H9 (cell line): ENCODE results near the gene SPRN. TPM values are rescaled to one million over a fixed set of nuclear protein-coding genes. Genes with fewer than 3 reads are reported as not detected.
A peak's percentile ranks its signal among the peaks of the same experiment; 100 is the strongest.

ENCODE experiments used
- DNase-seq: peaks from one replicate; pipeline ENCODE4 v3.0.0-alpha.2; 2017
- H2AFZ ChIP-seq: one replicate; pipeline ENCODE4 v1.6.1; 2013; ENCODE audit warnings: mild to moderate bottlenecking, low read length, control low read depth, moderate library complexity
- H2AK5ac ChIP-seq: 2 replicates; pipeline ENCODE4 v1.6.1; 2013; ENCODE audit warnings: low read length, control low read depth, mixed read lengths; ENCODE audit not compliant: insufficient read length
- H2BK120ac ChIP-seq: one replicate; pipeline ENCODE4 v1.6.1; 2013; ENCODE audit warnings: low read depth, mild to moderate bottlenecking, low read length, control low read depth, inconsistent platforms; ENCODE audit not compliant: poor library complexity, severe bottlenecking
- H2BK12ac ChIP-seq: 2 replicates; pipeline ENCODE4 v1.6.1; 2013; ENCODE audit warnings: low read length, control low read depth, mixed read lengths, low read depth; ENCODE audit not compliant: insufficient read length
- H2BK15ac ChIP-seq: 2 replicates; pipeline ENCODE4 v1.6.1; 2013; ENCODE audit warnings: low read depth, low read length, control low read depth
- H2BK20ac ChIP-seq: one replicate; pipeline ENCODE4 v1.6.1; 2013; ENCODE audit warnings: low read depth, mild to moderate bottlenecking, low read length, control low read depth, inconsistent platforms; ENCODE audit not compliant: poor library complexity, severe bottlenecking
- H2BK5ac ChIP-seq: 2 replicates; pipeline ENCODE4 v1.6.1; 2013; ENCODE audit warnings: low read length, control low read depth, mixed read lengths; ENCODE audit not compliant: insufficient read length
- H3K14ac ChIP-seq: 2 replicates; pipeline ENCODE4 v1.6.1; 2013; ENCODE audit warnings: low read length, control low read depth; ENCODE audit not compliant: insufficient read depth
- H3K18ac ChIP-seq: 2 replicates; pipeline ENCODE4 v1.6.1; 2013; ENCODE audit warnings: low read depth, mild to moderate bottlenecking, mixed read lengths, low read length, control low read depth; ENCODE audit not compliant: insufficient read length
- H3K23ac ChIP-seq: 2 replicates; pipeline ENCODE4 v1.6.1; 2013; ENCODE audit warnings: low read length, control low read depth, mixed read lengths, low read depth; ENCODE audit not compliant: insufficient read length
- H3K23me2 ChIP-seq: 2 replicates; pipeline ENCODE4 v1.6.1; 2013; ENCODE audit warnings: low read depth, mild to moderate bottlenecking, mixed read lengths, low read length, control low read depth; ENCODE audit not compliant: insufficient read length, poor library complexity, severe bottlenecking
- H3K27ac ChIP-seq: 2 replicates; pipeline ENCODE4 v1.5.1; 2013; ENCODE audit warnings: low read length, control low read depth, mixed read lengths, low read depth; ENCODE audit not compliant: insufficient read length
- H3K27me3 ChIP-seq: 2 replicates; pipeline ENCODE4 v1.6.1; 2013; ENCODE audit warnings: low read length, control low read depth, inconsistent platforms; ENCODE audit not compliant: insufficient read depth
- H3K4ac ChIP-seq: 2 replicates; pipeline ENCODE4 v1.6.1; 2013; ENCODE audit warnings: low read depth, mild to moderate bottlenecking, control low read depth, inconsistent platforms, low read length, moderate library complexity
- H3K4me1 ChIP-seq: 2 replicates; pipeline ENCODE4 v1.6.1; 2013; ENCODE audit warnings: low read length, control low read depth, inconsistent platforms; ENCODE audit not compliant: insufficient read depth
- H3K4me2 ChIP-seq: 2 replicates; pipeline ENCODE4 v1.6.1; 2013; ENCODE audit warnings: low read length, control low read depth, mixed read lengths; ENCODE audit not compliant: insufficient read length, insufficient read depth
- H3K56ac ChIP-seq: 2 replicates; pipeline ENCODE4 v1.6.1; 2013; ENCODE audit warnings: low read depth, mild to moderate bottlenecking, mixed read lengths, low read length, control low read depth; ENCODE audit not compliant: insufficient read length
- H3K79me1 ChIP-seq: 2 replicates; pipeline ENCODE4 v1.6.1; 2013; ENCODE audit warnings: low read depth, mild to moderate bottlenecking, moderate library complexity, low read length, control low read depth, inconsistent platforms; ENCODE audit not compliant: insufficient read depth, poor library complexity, severe bottlenecking
- H3K79me2 ChIP-seq: 2 replicates; pipeline ENCODE4 v1.6.1; 2013; ENCODE audit warnings: low read length, control low read depth, inconsistent platforms; ENCODE audit not compliant: insufficient read depth
- H3K9ac ChIP-seq: 2 replicates; pipeline ENCODE4 v1.6.1; 2013; ENCODE audit warnings: low read length, control low read depth, mixed read lengths; ENCODE audit not compliant: insufficient read length; ENCODE audit errors: extremely low read depth
- H3K9me3 ChIP-seq: one replicate; pipeline ENCODE4 v1.6.1; 2013; ENCODE audit warnings: low read depth, low read length, inconsistent platforms; ENCODE audit not compliant: control insufficient read depth
- H3T11ph ChIP-seq: one replicate; pipeline ENCODE4 v1.6.1; 2013; ENCODE audit warnings: mild to moderate bottlenecking, low read length, control low read depth, inconsistent platforms
- H4K20me1 ChIP-seq: one replicate; pipeline ENCODE4 v1.6.1; 2013; ENCODE audit not compliant: control insufficient read depth, insufficient read length, insufficient read depth
- H4K5ac ChIP-seq: 2 replicates; pipeline ENCODE4 v1.6.1; 2013; ENCODE audit warnings: low read depth, mild to moderate bottlenecking, mixed read lengths, low read length, control low read depth; ENCODE audit not compliant: insufficient read length
- H4K8ac ChIP-seq: replicated peaks from 2 replicates; pipeline ENCODE4 v1.6.1; 2013; ENCODE audit warnings: low read length, control low read depth, mixed read lengths, low read depth; ENCODE audit not compliant: insufficient read length
- H4K91ac ChIP-seq: 2 replicates; pipeline ENCODE4 v1.6.1; 2013; ENCODE audit warnings: low read depth, mild to moderate bottlenecking, moderate library complexity, mixed read lengths, low read length, control low read depth; ENCODE audit not compliant: insufficient read length
- H3K27ac Mint-ChIP-seq, 3 experiments: 2 replicates in 2 of 3; 3 replicates in 1 of 3; pipeline ENCODE4 v1.8.0; 2020 to 2021; ENCODE audit warnings: mixed read lengths in 3 of 3, mild to moderate bottlenecking in 1 of 3, moderate library complexity in 1 of 3
- H3K27me3 Mint-ChIP-seq: 2 replicates; pipeline ENCODE4 v1.8.0; 2021; ENCODE audit warnings: low read depth, mild to moderate bottlenecking, moderate library complexity, mixed read lengths
- H3K36me3 Mint-ChIP-seq, 3 experiments: 2 replicates in 2 of 3; 3 replicates in 1 of 3; pipeline ENCODE4 v1.8.0; 2020 to 2021; ENCODE audit warnings: low read depth in 3 of 3, mixed read lengths in 3 of 3; ENCODE audit not compliant: insufficient read depth in 1 of 3
- H3K4me1 Mint-ChIP-seq, 2 experiments: 2 replicates each; pipeline ENCODE4 v1.8.0; 2020; ENCODE audit warnings: mixed read lengths in 2 of 2
- H3K4me3 Mint-ChIP-seq, 2 experiments: 2 replicates in 1 of 2; 3 replicates in 1 of 2; pipeline ENCODE4 v1.8.0; 2020 to 2021; ENCODE audit warnings: mild to moderate bottlenecking in 2 of 2, mixed read lengths in 2 of 2, moderate library complexity in 1 of 2
- H3K9me3 Mint-ChIP-seq, 2 experiments: 2 replicates in 1 of 2; 3 replicates in 1 of 2; pipeline ENCODE4 v1.8.0; 2020; ENCODE audit warnings: mild to moderate bottlenecking in 2 of 2, mixed read lengths in 2 of 2, moderate library complexity in 1 of 2
- WGBS: extraction: QIAGEN DNeasy Blood & Tissue Kit; methylation state at CpG from one replicate; pipeline ENCODE4 v1.1.7; 2013; ENCODE audit warnings: missing lambda C conversion rate, low lambda C conversion rate, mixed read lengths; ENCODE audit not compliant: insufficient read length; ENCODE audit errors: extremely low coverage; 5-methylcytosine and 5-hydroxymethylcytosine counted together
- total RNA-seq: library from RNA; stranded (reverse); gene quantifications from 2 replicates; pipeline ENCODE4 v1.2.1, GENCODE V29; 2021
- TF ChIP-seq, protein P1 (sequence below): fragments of 200-600 bp; sonication (generic); conservative IDR thresholded peaks from 3 replicates; pipeline ENCODE4 v1.8.0; 2021; ENCODE audit warnings: antibody characterized with exemption, mild to moderate bottlenecking

Gene SPRN
- total RNA-seq, 1 experiment from 2014 or later, result 0.42 TPM

DNA sequence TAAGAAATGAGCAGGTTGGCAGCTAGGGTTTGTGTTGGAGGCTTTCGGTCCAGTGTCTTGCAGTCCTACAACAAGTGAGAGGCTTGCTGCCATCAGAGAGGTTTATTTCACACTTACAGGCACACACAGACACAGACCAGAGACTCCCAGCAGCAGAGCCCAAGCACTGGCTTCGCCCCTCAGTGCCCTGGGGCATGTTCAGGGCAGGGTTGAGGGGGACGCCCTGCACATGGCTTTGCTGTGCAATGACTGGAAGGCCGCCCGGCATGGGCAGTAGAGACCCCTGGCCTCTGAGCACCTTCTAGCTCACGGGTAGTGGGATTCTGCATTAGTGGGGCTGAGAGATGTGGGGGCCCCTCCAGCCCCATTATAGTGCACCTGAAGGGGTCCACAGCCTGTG, 3.8 kb downstream of the SPRN start:
- no peak overlapping the region for H3T11ph ChIP-seq
- H3K79me2 ChIP-seq, result no peaks in the 10 kb centered on the region
- peak; percentile 21 for DNase-seq
- H3K23ac ChIP-seq, result no peak overlapping the region
- no peak overlapping the region for H3K56ac ChIP-seq
- no peak overlapping the region for H2AK5ac ChIP-seq
- H3K27me3 Mint-ChIP-seq, result peaks cover 11% of the 10 kb centered on the region
- no peak overlapping the region for H3K9ac ChIP-seq
- no peak overlapping the region for H2BK20ac ChIP-seq
- TF ChIP-seq, protein P1, sequence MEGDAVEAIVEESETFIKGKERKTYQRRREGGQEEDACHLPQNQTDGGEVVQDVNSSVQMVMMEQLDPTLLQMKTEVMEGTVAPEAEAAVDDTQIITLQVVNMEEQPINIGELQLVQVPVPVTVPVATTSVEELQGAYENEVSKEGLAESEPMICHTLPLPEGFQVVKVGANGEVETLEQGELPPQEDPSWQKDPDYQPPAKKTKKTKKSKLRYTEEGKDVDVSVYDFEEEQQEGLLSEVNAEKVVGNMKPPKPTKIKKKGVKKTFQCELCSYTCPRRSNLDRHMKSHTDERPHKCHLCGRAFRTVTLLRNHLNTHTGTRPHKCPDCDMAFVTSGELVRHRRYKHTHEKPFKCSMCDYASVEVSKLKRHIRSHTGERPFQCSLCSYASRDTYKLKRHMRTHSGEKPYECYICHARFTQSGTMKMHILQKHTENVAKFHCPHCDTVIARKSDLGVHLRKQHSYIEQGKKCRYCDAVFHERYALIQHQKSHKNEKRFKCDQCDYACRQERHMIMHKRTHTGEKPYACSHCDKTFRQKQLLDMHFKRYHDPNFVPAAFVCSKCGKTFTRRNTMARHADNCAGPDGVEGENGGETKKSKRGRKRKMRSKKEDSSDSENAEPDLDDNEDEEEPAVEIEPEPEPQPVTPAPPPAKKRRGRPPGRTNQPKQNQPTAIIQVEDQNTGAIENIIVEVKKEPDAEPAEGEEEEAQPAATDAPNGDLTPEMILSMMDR, result no peak
- no peak overlapping the region for H4K8ac ChIP-seq
- H3K23me2 ChIP-seq, result peaks cover 3% of the 10 kb centered on the region
- no peak overlapping the region for H2BK120ac ChIP-seq
- no peak overlapping the region for H2AFZ ChIP-seq
- H2BK5ac ChIP-seq, result no peak overlapping the region
- no peaks in the 10 kb centered on the region for H3K27me3 ChIP-seq
- no peak overlapping the region for H3K27ac ChIP-seq
- no peaks in the 10 kb centered on the region for H3K4me1 ChIP-seq
- H3K4ac ChIP-seq, result no peak overlapping the region
- H3K4me1 Mint-ChIP-seq, result no peaks in the 10 kb centered on the region
- no peak overlapping the region for H3K14ac ChIP-seq
- H3K18ac ChIP-seq, result no peak overlapping the region
- no CpG with 5 or more reads among the region's 6 CpGs for WGBS
- H3K9me3 Mint-ChIP-seq, result peaks cover 4 to 6% of the 10 kb centered on the region in 2 experiments
- H3K9me3 ChIP-seq, result peaks cover 3% of the 10 kb centered on the region
- H3K4me2 ChIP-seq, result no peak overlapping the region
- H2BK12ac ChIP-seq, result no peak overlapping the region
- peaks cover 4% of the 10 kb centered on the region for H4K20me1 ChIP-seq
- peaks cover 8 to 23% (median 17%) of the 10 kb centered on the region in 3 experiments for H3K36me3 Mint-ChIP-seq
- H4K91ac ChIP-seq, result no peak overlapping the region
- no peak overlapping the region for H4K5ac ChIP-seq
- no peak overlapping the region; a peak in 1 of 7 replicates for H3K27ac Mint-ChIP-seq
- no peaks in the 10 kb centered on the region for H3K79me1 ChIP-seq
- no peak overlapping the region for H3K4me3 Mint-ChIP-seq
- H2BK15ac ChIP-seq, result no peak overlapping the region
